Measurements from ENCODE around the gene NBPF6. TPM values are rescaled to one million over a fixed set of nuclear protein-coding genes. Genes with fewer than 3 reads are reported as not detected.
"Not testable (repeated sequence)": the region's sequence is repeated elsewhere in the genome, so short reads cannot be mapped to it uniquely, and the experiment has no call there.

Gene NBPF6
- total and polyA plus RNA-seq, 5 donors, result not detected

DNA sequence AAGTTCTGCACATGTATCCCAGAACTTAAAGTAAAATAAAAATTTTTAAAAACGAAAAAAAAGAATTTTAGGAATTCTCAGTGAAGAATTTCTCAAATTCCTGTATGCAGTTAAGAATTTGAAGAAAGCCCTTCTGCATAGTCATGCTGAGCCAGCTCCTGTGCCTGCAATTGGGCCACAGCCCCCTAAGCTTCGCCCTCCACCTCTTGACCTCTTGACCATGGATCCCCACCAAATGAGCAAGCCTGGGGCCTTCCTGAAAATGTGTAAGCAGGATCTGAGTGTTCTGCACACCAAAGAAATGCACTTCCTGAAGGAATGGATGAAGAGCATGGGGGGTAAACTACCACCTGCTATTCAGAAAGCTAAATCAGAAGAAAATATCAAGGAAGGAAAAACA, 52.0 kb downstream of the NBPF6 start:
- Histone ChIP-seq H3K27me3 (ENCODE audit: control insufficient read depth, insufficient read depth) (no peaks in the 10 kb centered on the region), H3K4me3 (ENCODE audit: low read length) (no peak overlapping the region), H3K4me1 (ENCODE audit: control insufficient read depth, insufficient read depth, low read length) (no peaks in the 10 kb centered on the region), H3K9me3 (ENCODE audit: control insufficient read depth, low read length) (no peaks in the 10 kb centered on the region), H3K27ac (ENCODE audit: low read length) (no peak overlapping the region)
- DNase-seq (no peak), ATAC-seq (no peak)
- intact Hi-C loops (cut with DNase I), result no loop called here
- WGBS, result 71% methylated on average over 2 of the region's 2 CpGs

DNA sequence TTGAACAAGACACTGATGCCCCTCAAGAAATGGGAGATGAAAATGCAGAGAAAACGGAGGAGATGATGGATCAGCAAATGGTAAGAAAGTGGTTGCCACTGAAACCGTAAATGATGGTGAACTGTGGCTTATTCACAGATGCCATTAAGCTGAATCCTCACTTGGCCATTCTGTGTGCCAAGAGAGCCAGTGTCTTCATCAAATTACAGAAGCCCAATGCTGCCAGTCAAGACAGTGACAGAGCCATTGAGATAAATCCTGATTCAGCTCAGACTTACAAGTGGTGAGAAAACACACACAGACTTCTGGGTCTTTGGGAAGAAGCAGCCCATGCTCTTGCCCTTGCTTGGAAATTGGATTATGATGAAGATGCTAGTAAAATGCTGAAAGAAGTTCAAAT, 52.5 kb downstream of the NBPF6 start:
- H3K27me3 ChIP-seq (ENCODE audit: control insufficient read depth, insufficient read depth), result no peaks in the 10 kb centered on the region
- 93% methylated on average over 2 of the region's 2 CpGs for WGBS
- no peaks in the 10 kb centered on the region for H3K4me1 ChIP-seq (ENCODE audit: control insufficient read depth, insufficient read depth, low read length)
- DNase-seq (no peak), ATAC-seq (no peak)
- H3K27ac ChIP-seq (ENCODE audit: low read length), result no peak overlapping the region
- intact Hi-C loops (cut with DNase I), result no loop called here
- no peak overlapping the region for H3K4me3 ChIP-seq (ENCODE audit: low read length)
- no peaks in the 10 kb centered on the region for H3K9me3 ChIP-seq (ENCODE audit: control insufficient read depth, low read length)

DNA sequence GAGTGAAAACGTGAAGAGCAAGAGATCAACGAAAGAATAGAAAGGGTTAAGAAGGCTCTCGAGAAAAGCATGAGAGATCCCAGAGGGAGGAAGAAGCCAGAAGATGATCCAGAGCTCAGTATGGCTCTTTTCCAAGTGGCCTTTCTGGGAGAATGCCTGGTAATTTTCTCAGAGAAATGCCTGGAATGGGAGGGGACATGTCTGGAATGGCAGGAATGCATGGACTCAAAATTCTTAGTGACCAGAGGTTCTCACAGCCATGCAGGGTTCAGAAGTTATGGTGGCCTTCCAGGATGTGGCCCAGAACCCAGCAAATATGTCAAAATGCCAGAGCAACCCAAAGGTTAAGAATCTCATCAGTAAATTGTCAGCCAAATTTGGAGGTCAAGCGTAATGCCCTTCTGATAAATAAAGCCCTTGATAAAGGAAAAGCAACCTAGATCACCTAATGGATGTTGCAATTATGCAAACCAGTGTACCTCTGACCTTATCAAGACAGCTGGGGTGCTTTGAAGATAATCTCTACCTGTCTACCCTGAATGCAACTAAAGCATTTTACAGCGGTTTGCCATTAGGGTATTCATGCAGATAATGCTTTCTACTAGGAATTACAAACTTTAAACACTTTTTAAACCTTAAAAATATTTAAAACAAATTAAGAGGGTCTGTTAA, 53.1 kb downstream of the NBPF6 start:
- Histone ChIP-seq H3K27ac (ENCODE audit: low read length) (no peak overlapping the region), H3K4me1 (ENCODE audit: control insufficient read depth, insufficient read depth, low read length) (no peaks in the 10 kb centered on the region), H3K27me3 (ENCODE audit: control insufficient read depth, insufficient read depth) (no peaks in the 10 kb centered on the region), H3K4me3 (ENCODE audit: low read length) (no peak overlapping the region), H3K9me3 (ENCODE audit: control insufficient read depth, low read length) (no peaks in the 10 kb centered on the region)
- DNase-seq (no peak), ATAC-seq (no peak)
- WGBS, result 60% methylated on average over 5 of the region's 5 CpGs
- intact Hi-C loops (cut with DNase I), result no loop called here

DNA sequence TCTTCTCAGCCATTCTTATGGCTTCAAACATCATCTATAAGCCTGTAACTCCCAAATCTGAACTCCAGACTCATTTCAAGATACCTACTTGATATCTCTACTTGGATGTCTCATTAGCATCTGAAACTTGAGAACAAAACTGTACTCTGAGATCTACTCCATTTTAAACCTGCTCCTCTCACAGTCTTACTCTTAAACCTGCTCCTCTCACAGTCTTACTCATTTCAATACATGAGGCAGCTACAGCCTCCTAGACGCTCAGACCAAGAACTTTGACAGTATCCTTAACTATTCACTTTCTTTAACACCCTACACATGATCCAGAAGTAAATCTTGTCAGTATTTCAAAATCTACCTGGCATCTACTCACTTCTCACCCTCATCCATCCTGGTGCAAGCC, 54.3 kb downstream of the NBPF6 start:
- H3K4me1 ChIP-seq (ENCODE audit: control insufficient read depth, insufficient read depth, low read length), result no peaks in the 10 kb centered on the region
- intact Hi-C loops (cut with DNase I), result no loop called here
- 76% methylated on average over 1 of the region's 1 CpG for WGBS
- H3K4me3 ChIP-seq (ENCODE audit: low read length), result no peak overlapping the region
- H3K27me3 ChIP-seq (ENCODE audit: control insufficient read depth, insufficient read depth), result no peaks in the 10 kb centered on the region
- no peak overlapping the region for H3K27ac ChIP-seq (ENCODE audit: low read length)
- DNase-seq (no peak), ATAC-seq (no peak)
- H3K9me3 ChIP-seq (ENCODE audit: control insufficient read depth, low read length), result no peaks in the 10 kb centered on the region

DNA sequence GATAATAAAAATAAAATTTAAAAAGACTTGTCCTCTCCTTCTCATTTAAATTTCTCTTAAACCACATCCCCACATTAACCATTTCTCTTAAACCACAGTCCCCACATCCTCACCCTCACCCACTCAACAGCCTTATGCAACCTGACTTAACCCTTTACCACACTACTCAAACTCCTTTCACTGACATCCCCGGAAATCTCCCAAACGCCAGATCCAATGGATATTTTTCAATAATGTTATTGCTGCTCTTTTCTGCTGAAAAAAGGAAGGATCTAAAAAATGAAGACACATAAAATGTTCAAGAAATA, 55.6 kb downstream of the NBPF6 start:
- Histone ChIP-seq H3K27me3 (ENCODE audit: control insufficient read depth, insufficient read depth) (no peaks in the 10 kb centered on the region), H3K9me3 (ENCODE audit: control insufficient read depth, low read length) (no peaks in the 10 kb centered on the region), H3K27ac (ENCODE audit: low read length) (no peak overlapping the region), H3K4me3 (ENCODE audit: low read length) (no peak overlapping the region), H3K4me1 (ENCODE audit: control insufficient read depth, insufficient read depth, low read length) (no peaks in the 10 kb centered on the region)
- DNase-seq (no peak), ATAC-seq (no peak)
- WGBS, result 78% methylated on average over 2 of the region's 2 CpGs
- intact Hi-C loops (cut with DNase I), result no loop called here

DNA sequence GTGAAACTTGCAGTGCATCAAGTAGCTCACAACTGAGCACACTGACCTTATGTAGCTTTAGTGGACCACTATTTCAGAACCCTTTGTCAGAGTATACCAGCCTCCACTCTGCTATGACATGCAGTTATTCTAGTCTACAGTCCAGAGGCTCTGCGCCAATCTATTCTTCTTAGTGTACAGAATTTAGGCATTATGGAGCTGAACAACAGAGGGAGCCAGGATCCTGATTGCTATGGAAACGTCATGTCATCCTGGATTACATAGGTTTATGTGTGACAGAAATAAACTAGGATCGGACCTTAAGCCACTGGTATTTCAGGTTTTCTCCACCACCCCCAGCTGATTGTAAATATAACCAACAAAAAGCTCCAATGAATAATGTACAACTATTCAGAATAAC, 61.6 kb downstream of the NBPF6 start:
- 48% methylated on average over 3 of the region's 3 CpGs for WGBS
- Histone ChIP-seq H3K4me3 (ENCODE audit: low read length) (no peak overlapping the region), H3K9me3 (ENCODE audit: control insufficient read depth, low read length) (no peaks in the 10 kb centered on the region), H3K27me3 (ENCODE audit: control insufficient read depth, insufficient read depth) (no peaks in the 10 kb centered on the region), H3K27ac (ENCODE audit: low read length) (no peak overlapping the region), H3K4me1 (ENCODE audit: control insufficient read depth, insufficient read depth, low read length) (no peaks in the 10 kb centered on the region)
- intact Hi-C loops (cut with DNase I), result loop anchor here (1.0 to 10.0 kb wide), 5 partner anchors 46 to 132 kb away; no protein-coding TSS in a partner anchor
- no peak for ATAC-seq
- no peak for DNase-seq

DNA sequence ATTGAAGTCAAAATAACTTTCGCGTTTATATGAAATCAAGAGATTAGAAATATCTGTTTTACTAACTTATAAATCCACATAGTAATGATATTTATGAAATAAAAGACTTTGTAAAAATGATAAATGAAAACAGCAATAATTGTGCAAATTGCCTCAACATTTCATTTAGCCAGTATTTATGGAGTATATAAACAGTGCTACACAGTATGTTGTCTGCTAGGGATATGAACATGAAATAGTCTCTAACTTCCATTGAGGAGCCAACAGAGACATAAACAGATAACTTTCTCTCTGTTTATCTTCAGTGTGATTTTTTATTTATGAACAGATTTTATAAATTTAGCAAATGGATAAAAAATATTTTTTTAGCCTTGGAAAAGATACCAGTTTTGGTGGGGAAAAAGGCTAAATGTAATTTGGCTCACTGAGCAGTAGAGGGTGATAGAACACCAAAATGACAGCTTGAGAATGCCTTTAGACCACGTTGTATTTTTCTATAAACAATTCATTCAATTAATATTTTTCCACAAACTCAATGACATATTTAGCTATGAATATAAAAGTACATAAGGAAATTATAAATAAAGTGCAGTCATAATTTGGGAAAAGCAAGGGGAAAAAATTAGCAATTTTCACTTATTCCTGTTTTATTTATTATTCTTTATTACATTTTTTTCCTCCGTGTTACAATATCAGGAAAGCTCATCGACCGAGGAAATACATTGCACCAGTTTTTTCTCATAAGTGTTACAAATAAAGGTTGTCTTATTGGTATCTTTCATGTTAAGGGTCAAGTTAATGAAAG, 62.3 kb downstream of the NBPF6 start:
- intact Hi-C loops (cut with DNase I), result loop anchor here (1.0 to 10.0 kb wide), 5 partner anchors 45 to 131 kb away; no protein-coding TSS in a partner anchor

DNA sequence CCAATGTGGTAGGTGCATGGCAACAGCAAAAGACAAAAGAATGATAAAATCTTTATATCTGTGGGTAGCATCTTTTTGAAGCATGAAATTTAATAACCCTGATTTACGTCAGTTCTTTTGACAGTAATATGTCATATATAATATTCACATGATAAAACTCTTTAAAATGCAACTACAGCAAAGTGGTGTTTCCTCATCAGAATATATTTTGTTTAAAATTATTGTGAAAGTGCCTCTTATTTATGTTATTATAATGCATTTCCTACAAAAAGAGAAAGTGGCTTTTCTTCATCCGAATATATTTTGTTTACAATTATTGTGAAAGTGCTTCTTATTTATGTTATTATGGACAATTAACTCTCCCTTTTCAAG, 62.9 kb downstream of the NBPF6 start:
- no peak overlapping the region for H3K27ac ChIP-seq (ENCODE audit: low read length)
- DNase-seq (no peak), ATAC-seq (no peak)
- no peaks in the 10 kb centered on the region for H3K27me3 ChIP-seq (ENCODE audit: control insufficient read depth, insufficient read depth)
- no peaks in the 10 kb centered on the region for H3K4me1 ChIP-seq (ENCODE audit: control insufficient read depth, insufficient read depth, low read length)
- H3K4me3 ChIP-seq (ENCODE audit: low read length), result no peak overlapping the region
- no peaks in the 10 kb centered on the region for H3K9me3 ChIP-seq (ENCODE audit: control insufficient read depth, low read length)
- 59% methylated on average over 2 of the region's 2 CpGs for WGBS
- intact Hi-C loops (cut with DNase I), result loop anchor here in 3 of 4 donors (2.0 to 10.0 kb wide), 4 partner anchors 44 to 130 kb away; no protein-coding TSS in a partner anchor

More for the DNA sequence above, 62.3 kb downstream of the NBPF6 start:
- DNase-seq (no peak), ATAC-seq (no peak)
- WGBS, result 54% methylated on average over 6 of the region's 6 CpGs
- H3K4me1 ChIP-seq (ENCODE audit: control insufficient read depth, insufficient read depth, low read length), result no peaks in the 10 kb centered on the region
- no peaks in the 10 kb centered on the region for H3K27me3 ChIP-seq (ENCODE audit: control insufficient read depth, insufficient read depth)
- no peak overlapping the region for H3K4me3 ChIP-seq (ENCODE audit: low read length)
- H3K9me3 ChIP-seq (ENCODE audit: control insufficient read depth, low read length), result no peaks in the 10 kb centered on the region
- no peak overlapping the region for H3K27ac ChIP-seq (ENCODE audit: low read length)

DNA sequence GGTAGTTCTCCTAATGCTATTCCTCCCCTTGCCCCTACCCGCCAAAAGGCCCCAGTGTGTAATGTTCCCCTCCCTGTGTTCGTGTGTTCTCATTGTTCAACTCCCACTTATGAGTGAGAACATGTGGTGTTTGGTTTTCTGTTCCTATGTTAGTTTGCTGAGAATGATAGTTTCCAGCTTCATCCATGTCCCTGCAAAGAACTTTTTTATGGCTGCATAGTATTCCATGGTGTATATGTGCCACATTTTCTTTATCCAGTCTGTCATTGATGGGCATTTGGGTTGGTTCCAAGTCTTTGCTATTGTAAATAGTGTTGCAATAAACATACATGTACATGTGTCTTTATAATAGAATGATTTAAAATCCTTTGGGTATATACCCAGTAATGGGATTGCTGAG, 63.8 kb downstream of the NBPF6 start:
- not testable (repeated sequence) for H3K4me3 ChIP-seq (ENCODE audit: low read length); H3K4me1 ChIP-seq (ENCODE audit: control insufficient read depth, insufficient read depth, low read length); H3K9me3 ChIP-seq (ENCODE audit: control insufficient read depth, low read length); DNase-seq; ATAC-seq; H3K27ac ChIP-seq (ENCODE audit: low read length); H3K27me3 ChIP-seq (ENCODE audit: control insufficient read depth, insufficient read depth)
- intact Hi-C loops (cut with DNase I), result loop anchor here in 3 of 4 donors (2.0 to 10.0 kb wide), 4 partner anchors 43 to 129 kb away; no protein-coding TSS in a partner anchor
- 96% methylated on average over 2 of the region's 2 CpGs for WGBS

DNA sequence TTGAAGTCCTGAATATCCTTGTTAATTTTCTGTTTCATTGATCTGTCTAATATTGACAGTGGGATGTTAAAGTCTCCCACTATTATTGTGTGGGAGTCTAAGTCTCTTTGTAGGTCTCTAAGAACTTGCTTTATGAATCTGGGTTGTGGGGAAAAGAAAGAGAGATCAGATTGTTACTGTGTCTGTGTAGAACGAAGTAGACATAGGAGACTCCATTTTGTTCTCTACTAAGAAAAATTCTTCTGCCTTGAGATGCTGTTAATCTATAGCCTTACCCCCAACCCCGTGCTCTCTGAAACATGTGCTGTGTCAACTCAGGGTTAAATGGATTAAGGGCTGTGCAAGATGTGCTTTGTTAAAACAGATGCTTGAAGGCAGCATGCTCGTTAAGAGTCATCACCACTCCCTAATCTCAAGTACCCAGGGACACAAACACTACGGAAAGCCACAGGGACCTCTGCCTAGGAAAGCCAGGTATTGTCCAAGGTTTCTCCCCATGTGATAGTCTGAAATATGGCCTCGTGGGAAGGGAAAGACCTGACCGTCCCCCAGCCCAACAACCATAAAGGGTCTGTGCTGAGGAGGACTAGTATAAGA, 67.3 kb downstream of the NBPF6 start:
- not testable (repeated sequence) for DNase-seq; H3K27ac ChIP-seq (ENCODE audit: low read length); H3K4me3 ChIP-seq (ENCODE audit: low read length); H3K9me3 ChIP-seq (ENCODE audit: control insufficient read depth, low read length); H3K27me3 ChIP-seq (ENCODE audit: control insufficient read depth, insufficient read depth); H3K4me1 ChIP-seq (ENCODE audit: control insufficient read depth, insufficient read depth, low read length); ATAC-seq
- 70% methylated on average over 6 of the region's 6 CpGs for WGBS
- intact Hi-C loops (cut with DNase I), result loop anchor here in 1 of 4 donors (10.0 kb wide), 1 partner anchor 117 kb away; no protein-coding TSS in a partner anchor

Data from right cardiac atrium (tissue), 5 donors.